Eye (tissue), 1 donor: ENCODE data around the gene SLC35E1.
"Not testable (repeated sequence)": the region's sequence is repeated elsewhere in the genome, so short reads cannot be mapped to it uniquely, and the experiment has no call there.

Experiments
- DNase-seq: peaks from one replicate; pipeline ENCODE4 v3.0.0-alpha.2; 2015

The SLC35E1 gene

DNA sequence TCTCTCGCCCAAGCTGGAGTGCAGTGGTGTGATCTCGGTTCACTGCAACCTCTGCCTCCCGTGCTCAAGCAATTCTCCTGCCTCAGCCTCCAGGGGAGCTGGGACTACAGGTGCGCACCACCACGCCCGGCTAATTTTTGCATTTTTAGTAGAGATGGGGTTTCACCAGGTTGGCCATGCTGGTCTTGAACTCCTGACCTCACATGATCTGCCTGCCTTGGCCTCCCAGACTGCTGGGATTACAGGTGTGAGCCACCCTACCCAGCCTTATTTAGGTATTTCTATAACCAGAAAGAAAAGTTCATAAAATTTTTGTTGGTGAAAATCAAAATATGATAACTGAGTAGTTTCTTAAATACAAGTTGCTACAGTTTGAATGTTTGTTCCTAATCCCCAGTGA lies 28.5 kb downstream of the SLC35E1 start:
- not testable (repeated sequence) for DNase-seq

DNA sequence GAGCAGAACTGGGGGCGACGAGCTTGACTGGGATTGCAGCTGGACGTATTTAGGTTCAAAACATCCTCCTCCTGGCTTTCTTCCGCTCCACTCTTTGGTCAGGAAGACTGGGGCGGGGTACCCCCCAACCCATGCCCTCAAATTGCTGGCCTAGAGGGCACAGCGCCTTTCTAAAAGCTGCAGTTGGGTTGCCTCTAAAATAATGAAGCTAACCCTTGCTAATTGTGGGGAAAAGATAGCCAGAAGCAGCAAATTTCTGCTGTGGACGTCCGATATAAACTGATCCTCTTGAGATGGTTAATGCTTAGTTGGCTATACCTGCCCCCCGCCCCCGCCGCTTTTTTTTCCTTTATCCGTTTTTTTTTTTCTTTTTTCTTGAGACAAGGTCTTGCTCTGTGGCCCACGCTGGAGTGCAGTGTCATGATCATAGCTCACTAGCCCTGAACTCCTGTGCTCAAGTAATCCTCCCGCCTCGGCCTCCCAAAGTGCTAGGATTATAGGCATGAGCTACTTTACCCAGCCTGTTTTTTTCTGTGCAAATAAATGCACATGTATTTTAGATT lies 29.2 kb downstream of the SLC35E1 start:
- DNase-seq, result peak; percentile 33

DNA sequence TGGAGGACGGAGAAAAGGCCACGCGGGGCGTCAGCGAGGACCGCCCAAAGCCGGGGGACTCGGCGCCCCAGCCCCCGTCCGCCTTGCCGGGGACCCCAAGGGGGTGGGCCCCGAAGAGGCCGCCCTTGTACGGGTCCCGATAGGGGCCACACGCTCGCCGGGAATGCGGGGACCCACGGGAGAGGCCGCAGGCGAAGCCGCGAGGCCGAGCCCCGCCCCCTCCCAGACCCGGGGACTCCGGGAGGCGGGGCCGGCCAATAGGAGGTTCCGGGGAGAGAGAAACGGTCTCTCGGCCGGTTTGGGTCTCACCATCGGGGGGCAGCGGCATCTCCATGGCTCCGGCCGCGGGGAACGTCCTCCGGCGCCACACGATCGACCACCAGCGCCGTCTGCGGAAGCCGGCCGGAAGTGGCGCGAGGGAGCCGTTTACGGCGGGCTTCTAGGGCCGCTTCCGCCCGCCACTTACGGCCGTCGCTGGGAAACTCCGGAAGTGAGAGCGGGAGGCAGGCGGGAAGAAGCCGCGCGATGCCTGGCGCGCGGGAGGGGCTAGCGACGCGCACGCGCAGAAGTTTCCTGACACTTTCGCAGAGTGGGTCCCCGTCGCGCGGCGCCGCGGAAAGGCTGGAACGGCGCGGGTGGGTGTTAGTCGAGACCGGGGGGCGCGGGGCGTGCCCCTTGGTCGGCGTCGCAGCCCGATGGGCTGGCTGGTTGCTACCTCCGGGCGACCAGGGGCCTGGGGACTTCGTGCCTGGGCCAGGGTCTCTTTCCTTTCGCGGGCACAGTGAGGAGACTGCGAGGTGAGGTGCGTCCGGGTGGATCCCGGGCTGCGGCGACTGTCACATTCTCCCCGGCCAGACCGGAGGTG lies 29.9 kb downstream of the SLC35E1 start, which contains the start of gene CHERP:
Gene CHERP (minus strand): TSS at position 393 of the 865 bp plus-strand sequence. CDS start 59 bp downstream, at position 334.
- peak; percentile 98 for DNase-seq

DNA sequence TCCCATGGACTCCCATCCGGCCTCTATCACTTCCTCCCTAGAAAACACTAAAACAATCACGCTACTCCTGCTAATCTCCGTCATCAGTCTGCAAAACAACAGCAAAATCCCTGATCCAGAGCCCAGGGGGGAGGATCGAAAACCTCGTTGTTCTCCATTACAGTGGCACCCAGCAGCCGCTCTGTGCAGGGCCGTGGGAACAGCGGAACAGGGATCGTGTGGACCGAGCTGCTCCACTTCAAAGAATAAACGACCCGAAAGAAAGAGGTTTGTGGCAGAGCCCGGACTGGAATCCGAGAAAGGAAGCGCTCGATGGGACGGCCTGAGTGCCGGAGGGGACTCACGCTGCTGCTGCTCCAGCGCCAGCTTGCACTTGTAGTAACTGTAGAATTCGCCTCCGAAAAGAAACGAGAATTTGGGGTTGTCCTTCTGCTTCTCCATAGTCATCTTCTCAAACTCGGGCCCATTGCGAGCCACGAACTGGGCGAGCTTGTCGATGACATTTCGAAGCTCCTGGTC lies 30.6 kb downstream of the SLC35E1 start:
- no peak for DNase-seq

DNA sequence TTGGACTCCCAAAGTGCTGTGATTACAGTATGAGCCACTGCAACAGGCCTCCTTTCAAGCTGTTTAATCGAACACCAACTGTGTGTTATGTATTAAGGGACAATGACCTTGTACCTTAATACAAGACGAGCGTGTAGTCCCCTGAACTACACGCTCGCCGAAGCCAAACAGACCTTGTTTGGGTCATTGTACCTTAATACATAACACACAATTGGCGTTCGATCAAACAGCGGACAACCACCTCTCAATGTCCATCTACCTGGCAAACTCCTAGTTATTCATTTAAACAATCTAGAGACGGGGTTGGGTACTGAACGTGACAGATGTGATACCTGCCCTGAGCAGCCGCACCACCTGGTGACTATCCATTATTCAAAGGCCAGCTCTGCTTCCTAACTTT lies 31.3 kb downstream of the SLC35E1 start:
- no peak for DNase-seq

DNA sequence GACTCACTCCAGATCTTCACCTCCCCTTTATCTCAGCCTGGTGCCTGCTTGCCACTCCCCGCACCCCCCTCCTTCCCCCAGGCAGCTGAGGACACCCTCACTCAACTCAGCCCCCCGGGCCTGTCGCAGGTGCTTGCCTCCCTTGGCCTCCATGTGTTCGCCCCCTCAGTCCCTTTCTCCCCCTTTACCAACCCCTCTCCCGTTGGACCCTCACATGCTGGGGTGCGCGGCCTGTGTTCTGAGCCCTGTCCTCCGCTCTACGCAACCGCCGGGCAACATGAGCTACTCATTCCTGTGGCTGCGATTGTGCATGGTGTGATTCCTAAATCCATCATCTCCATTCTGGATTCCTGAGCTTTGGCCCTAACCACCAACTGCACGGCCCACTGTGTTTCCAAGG lies 35.1 kb downstream of the SLC35E1 start:
- DNase-seq, result no peak

DNA sequence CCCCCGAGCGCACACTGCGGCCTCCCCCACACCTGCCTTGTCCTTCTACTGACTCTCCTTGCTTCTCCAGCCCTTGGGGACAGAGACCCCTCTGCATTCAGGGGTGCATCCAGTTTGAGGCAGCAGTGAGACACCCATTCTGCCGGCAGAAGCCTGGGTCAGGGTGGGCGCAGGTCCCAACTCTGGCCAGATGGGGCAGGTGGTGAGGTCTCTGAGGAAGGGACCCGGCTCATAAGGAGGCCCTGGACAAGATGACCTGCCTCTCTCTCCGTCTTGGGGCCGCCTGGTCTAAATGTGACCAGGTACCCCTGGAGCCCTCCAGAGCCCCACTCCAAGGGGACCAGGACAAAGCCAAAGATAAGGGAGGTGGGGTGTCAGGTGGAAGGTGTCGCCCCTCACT lies 36.1 kb downstream of the SLC35E1 start:
- DNase-seq, result no peak

DNA sequence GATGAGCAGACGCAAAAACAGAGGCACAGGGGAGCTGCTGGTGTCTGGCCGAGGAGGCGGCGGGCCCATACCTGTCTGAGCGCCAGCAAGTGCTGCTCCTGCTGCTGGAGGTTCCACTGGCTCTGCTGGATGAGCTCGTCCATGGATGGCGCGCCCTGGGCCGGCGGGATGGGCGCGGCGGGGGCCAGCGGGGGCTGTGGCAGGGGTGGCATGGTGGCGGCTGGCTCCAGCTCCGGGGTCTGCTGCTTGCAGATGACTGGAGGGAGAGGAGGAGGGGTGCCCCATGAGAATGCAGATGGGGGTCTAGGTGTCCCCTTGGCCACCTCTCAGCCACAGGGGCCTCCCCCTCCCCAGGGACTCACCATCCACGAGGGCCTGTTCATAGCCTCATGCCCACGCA lies 36.8 kb downstream of the SLC35E1 start:
- DNase-seq, result no peak

DNA sequence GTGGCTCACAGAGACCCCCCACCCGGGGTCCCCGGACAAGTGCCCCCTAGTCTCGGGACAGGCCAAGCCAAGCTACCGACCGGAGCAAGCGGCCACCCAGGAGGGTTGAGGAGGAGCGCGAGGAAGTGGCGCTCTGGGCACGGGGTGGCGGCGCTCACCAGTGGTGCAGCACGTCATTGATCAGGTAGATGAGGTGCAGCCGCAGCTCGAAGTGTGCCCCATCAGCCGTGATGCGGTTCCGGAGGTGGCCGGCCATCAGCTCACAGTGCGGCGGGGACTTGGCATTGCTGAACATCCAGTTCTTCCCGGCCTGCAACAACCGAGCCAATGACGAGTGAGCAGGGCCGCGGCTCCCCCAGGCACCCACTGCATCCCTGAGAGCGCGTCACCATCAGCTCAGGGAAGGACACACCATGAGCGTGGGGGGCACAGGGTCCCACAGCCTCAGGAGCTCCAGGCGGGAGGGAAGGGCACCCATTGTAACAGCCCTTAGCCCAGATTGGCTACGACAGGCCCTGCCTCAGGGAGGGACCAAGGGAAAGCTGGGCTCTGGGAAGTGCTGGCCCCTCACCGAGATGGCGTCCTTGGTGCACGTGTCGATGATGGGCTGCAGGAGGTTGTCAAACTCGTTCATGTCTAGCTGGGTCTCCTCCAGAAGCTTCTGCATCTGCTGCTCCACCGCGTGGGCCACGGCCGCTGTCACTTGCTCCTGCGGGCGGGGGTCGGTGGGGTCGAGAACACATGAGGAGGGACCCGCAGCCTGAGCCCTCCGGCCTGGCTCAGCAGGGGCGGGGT lies 39.6 kb downstream of the SLC35E1 start:
- peak; percentile 9 for DNase-seq

DNA sequence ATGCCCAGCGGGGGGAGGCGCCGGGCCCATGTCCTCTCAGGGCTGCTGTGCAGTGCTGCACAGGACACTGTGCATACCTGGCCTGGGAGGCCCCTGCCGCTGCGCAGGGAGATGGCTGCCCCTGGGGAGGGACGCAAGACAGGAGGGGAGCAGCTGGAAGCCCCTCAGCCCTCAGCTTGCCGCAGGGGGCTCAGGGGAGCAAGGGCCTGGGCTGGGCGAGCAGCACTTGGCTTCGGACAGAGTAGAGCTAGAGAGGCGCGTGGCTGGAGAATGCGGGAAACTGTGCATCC lies 40.9 kb downstream of the SLC35E1 start:
- DNase-seq, result no peak

DNA sequence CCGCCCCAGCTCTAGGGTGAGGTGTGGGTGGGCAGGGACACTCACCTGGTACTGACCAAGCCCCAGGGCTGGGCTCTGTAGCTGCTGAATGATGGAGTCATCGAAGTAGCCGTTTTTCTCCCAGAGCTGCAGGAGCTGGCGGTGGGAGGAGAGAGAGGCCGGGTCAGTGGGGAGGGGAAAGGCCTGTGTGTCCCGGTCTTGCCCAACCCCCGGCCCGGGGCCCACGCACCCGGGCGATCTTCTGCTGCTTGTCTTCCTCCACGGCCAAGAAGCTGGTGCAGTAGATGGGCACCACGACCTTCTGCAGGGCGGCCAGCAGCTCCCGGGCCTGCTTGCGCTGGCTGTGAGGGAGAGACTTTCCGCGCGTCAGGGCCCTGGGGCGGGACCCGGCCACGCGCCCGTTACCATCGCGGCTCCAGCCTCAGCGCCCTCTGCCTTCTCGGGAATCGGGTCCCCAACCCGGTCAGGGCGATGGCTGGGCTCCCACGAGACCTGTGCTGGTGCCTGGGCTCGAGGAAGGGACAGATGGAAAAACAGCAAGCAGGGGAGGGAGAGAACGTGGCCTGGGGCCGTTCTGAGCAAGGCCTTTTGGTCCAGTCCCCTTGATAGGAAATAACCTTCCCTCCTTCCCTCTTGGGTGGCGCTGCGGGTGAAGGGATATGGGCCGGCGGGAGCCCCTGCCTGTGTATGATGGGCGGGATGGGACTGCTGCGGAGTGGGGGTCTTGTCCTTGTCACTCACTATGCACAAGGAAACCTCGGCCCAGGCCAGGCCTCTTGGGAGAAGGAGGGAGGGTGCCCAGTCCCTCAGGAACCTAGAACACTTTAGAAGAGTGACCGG lies 41.5 kb downstream of the SLC35E1 start:
- DNase-seq, result no peak

DNA sequence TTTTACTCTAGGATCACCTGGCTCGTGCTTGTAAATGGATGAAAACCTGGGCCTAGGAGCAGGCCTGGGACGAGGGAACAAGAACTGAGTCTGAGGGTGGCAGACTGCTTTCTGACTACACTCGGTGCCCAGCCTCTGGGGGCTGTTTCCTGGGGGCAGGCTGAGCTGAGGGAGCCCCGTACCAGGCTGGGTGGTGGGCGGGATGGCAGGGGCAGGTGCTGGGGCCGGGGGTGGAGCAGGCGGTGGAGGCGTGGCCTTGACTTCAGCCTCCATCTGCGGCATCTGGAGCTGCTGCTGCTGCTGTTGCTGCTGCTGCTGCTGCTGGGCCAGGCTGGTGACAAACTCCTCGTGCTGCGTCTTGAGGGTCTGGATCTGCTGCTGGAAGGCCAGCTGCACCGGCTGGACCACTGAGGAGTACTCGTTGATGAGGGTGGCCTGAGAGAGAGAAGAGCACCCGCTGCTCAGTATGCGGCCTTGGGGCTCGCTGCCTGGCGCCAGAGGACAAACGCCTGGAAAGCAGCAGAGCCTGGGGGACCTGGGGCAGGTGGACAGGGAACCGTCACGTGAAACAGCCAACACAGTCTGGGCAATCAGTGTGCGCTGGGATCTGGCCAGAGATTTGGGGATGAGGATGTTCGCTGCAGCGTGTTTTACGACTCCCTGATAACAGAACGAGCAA lies 42.6 kb downstream of the SLC35E1 start:
- no peak for DNase-seq

DNA sequence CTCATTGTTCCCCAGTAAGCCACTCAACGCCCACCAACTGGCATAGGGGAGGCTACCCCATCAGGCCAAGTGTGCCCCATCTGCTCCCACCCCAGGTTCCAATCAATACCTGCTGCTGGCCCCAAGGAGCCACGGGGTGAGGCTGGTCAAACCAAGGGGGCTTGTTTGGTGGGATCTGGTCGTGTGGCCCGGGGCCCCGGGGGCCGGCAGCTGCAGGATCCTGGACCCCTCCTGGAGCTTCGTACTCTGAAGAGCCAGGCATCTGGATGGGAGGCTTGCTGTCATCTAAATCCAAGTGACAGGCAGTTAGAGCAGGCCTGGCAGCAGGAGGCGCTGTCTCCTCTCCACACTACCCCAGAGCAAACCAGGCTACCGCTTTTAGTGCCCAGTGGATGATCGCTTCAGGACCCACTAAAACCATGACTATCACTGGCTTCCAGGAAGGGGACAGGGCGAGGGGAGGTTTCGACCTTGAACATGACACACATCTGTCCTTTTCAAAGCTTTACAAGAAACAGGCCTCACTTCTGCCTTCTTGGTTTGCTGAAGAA lies 44.2 kb downstream of the SLC35E1 start:
- no peak for DNase-seq

DNA sequence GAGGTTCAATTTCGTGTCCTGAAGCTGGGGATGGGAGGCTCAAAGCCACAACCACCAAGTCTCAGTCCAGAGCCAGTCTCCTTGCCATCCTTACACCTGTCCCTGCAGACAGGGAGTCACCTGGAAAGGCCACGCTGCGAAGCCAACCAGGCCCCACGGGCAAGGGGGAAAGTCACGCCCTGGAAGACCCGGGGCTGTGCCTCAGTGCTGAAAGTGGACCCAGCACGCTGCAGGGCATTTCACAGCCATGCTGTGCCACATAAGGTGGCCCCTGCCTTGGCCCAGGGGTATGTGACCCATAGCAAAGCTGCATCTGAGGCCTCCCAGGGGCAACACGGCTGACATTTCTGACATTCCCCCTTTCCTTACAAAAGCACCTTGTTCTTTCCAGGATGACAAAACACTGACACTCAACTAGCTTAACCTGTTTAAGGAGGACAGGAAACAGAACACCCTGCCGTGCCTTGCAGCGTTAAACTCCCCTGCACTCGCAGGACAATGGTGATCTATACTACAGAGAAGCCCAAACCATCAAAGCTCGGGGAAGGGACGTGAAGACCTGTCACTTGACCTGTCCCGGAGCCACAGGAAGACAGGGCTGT lies 44.8 kb downstream of the SLC35E1 start:
- DNase-seq, result no peak

DNA sequence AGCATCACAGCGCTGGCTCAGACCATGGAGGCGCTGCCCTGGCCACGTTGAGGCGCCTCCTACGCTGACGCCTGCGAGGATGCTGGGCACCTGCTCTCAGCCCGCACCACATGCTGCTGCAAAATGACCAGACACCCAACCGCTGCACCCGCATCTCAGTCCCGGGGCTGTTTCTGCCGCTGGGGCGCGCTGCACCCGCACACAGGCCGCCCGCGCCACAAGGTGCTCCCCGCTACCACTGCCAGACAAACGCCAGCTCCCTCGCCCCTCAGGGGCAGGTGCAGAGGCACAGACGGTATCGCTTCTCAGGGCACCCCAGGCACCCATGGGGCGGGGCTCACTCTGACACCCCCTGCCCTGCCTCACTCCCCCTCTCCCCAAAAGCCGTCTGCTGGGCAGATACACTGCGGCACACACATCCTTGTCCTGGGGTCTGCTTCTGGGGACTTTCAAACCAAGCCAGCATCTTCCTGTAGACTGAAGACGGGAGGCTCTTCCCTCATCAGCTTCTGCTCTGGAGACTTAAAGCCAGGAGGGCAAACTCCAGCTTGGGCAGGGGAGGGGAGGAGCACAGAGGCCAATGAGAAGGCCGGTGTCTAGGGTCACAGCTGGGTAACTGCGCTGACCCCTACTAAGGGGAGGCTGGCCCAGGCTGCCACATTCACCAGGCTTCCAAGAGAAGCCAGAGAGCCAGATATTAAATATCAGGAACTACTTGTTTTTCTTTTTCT lies 46.3 kb downstream of the SLC35E1 start:
- no peak for DNase-seq

DNA sequence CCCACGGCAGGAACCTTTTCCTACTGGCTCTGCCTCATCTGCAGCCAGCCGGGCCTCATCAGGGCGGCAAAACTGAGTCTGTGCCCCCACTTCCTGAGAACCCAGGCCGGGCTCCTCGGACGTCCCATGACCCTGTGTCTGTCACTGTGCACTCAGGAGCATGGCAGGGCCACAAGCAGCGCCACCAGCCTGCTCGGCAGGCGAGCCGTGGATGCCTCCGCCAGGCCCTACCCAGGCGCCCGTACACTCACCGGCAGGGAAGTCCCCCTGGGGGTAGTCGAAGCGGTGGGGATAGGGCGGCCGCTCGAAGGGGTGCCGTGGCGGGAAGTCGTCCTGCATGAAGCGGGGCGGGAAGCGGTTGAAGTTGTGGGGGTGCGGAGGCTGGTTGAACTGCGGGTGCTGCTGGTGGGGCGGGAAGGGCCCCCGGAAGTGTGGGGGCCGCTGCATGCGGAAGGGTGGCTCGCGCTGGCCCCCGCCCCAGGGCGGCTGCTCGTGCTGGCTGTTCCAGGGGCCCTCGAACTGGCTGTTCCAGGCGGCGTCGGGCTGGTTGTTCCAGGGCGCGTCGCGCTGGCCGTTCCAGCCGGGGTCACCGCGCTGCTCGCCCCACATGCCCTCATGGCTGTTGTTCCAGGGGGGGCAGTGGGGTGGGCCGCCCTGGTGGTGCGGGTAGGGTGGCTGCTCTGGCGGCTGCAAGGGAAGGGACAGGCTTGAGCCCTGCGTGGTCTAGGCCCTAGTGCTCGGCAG lies 47.1 kb downstream of the SLC35E1 start:
- no peak for DNase-seq

DNA sequence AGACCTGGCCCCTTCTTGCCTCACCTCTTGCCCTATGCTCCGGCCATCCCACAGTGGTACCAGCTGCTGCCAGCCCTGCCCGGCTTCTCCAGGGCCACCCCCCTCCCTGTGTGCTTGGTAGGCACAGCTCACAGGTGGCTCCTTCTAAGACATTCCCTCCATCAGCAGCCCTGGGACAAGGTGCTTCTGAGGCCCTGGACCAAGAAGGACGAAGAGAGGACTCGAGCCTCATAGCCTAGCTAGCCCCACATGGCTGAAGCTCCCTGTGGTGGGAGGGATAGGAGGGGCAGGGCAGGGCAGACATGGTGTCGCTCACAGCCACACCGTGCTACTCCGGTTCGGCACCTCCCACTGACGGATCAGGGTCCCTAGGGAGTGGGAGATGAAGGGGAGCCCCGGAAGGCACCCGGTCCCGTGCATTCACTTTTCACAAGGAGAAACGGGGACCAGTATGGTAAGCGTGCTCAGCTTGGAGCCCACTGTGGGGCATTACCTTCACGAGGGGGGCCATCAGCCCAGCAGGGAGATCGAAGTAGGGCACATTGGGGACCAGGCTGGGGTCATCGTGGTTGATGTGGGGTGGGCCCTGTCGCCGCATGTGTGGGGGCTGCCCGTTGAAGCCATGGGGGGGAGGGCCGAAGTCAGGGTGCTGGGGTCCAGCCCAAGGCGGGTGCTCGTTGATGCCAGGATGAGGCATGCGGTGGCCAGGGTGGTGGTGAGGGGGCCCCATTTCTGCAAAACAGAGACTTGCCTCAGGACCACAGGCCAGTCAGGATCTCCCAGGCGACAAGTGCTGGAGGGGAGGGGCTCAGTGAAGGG lies 49.4 kb downstream of the SLC35E1 start:
- DNase-seq, result no peak

DNA sequence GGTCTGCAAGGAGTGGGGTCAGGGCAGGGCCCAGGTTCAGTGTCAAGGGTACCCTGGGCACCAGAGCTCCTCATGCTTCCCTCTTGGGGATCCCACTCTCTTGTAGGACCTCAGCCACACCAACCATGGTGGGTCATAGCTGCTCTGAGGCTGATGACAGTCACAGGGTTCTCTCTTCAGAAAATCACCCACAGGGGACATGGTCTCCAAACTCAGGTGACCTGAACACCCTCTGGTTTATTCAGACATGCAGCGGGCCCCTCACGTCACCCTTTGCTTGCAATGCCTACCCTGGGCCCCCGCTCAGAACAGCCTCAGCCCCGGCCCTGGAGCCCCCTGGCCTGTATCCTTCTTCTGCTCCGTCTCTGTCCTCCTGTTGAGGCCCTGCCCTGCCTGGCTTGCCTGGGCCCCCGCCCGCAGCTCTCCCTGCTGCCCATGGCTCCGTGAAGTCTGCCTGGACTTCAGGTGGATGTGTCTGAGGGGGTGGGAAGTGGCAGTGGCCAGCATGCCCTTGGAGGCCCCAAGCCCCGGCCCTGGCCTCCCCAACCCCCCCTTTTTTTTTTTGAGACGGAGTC lies 50.4 kb downstream of the SLC35E1 start:
- DNase-seq, result no peak
